Caki2 (cell line): Measurements from ENCODE around the gene JOSD2. TPM values are rescaled to one million over a fixed set of nuclear protein-coding genes. Genes with fewer than 3 reads are reported as not detected.
A peak's percentile ranks its signal among the peaks of the same experiment; 100 is the strongest.
"Not testable (repeated sequence)": the region's sequence is repeated elsewhere in the genome, so short reads cannot be mapped to it uniquely, and the experiment has no call there.

Experiments used
- DNase-seq: peaks from one replicate; pipeline ENCODE4 v3.0.0-alpha.2; 2015; ENCODE audit warnings: low read depth
- in situ Hi-C: cut with HindIII; loops from 2 replicates; pipeline ENCODE4 v1.10.0; 2016; ENCODE audit warnings: low sequenced_read_pairs, low pct_unique_long_range_greater_than_20kb, mixed read lengths
- total RNA-seq: library from RNA; depleted of rRNA; stranded (reverse); fragments of >200 nt; shearing (Covaris generic); gene quantifications from 2 replicates; pipeline ENCODE4 v1.2.3, GENCODE V29; 2014; ENCODE audit warnings: low replicate concordance

Gene JOSD2
- total RNA-seq, 1 experiment from 2014 or later = 34.4 TPM

DNA sequence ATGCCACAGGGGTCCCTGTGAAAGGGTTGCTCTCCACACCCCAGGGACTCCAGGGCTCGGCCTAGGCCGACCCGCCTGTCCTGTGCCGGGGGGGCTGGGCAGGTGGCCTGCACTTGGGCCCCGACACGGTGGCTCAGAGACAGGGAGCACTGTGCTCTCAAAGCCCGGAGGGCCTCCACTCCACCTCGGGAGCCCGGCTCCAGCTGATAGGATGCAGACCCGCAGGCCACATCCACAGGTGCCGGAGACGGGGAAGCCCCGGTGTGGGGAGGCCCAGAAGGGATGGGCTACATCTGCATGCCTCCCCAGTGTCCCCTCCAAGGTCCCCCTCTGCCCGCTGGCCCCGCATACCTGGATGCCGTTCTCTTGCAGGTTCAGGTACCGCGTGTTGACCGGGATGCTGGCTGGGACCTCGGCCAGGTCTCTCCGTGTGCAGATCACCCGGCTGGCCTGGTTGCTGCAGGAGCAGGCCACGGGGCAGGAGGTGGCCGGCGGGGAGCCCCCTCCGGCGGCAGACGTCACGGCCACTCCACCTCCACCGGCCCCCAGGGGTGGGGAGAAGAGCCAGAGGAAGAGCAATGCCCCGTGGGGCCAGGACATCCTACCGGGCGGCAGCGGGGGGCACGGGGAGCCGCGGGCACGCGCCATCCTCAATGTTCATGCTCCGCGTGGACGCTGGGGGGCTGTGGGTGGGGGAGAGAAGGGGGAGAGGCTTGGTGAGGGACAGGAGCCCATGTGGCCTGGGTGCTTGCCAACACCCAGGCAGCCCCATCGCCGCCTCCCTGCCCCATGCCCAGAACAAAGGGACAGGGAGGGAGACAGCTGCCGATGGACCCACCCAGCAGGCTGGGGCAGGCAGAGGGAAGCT is 37.4 kb upstream of the JOSD2 start:
- DNase-seq = no peak
- in situ Hi-C loops = no loop called here

- in situ Hi-C loops = no loop called here
Measured at GRCh38 chr19:50547385-50548190, 36.6 kb upstream of the JOSD2 start.

GRCh38 chr19:50546527-50547221 is 35.7 kb upstream of the JOSD2 start:
- in situ Hi-C loops = no loop called here

More at GRCh38 chr19:50547385-50548190, 36.6 kb upstream of the JOSD2 start:
- DNase-seq = no peak

GRCh38 chr19:50542943-50543342 is 32.0 kb upstream of the JOSD2 start:
- in situ Hi-C loops = no loop called here
- no peak for DNase-seq

More at GRCh38 chr19:50546527-50547221, 35.7 kb upstream of the JOSD2 start:
- DNase-seq = no peak

GRCh38 chr19:50537769-50538230 is 26.8 kb upstream of the JOSD2 start:
- in situ Hi-C loops = no loop called here
- peak; percentile 73 for DNase-seq

GRCh38 chr19:50537306-50537685 is 26.3 kb upstream of the JOSD2 start:
- no peak for DNase-seq
- in situ Hi-C loops = no loop called here

DNA sequence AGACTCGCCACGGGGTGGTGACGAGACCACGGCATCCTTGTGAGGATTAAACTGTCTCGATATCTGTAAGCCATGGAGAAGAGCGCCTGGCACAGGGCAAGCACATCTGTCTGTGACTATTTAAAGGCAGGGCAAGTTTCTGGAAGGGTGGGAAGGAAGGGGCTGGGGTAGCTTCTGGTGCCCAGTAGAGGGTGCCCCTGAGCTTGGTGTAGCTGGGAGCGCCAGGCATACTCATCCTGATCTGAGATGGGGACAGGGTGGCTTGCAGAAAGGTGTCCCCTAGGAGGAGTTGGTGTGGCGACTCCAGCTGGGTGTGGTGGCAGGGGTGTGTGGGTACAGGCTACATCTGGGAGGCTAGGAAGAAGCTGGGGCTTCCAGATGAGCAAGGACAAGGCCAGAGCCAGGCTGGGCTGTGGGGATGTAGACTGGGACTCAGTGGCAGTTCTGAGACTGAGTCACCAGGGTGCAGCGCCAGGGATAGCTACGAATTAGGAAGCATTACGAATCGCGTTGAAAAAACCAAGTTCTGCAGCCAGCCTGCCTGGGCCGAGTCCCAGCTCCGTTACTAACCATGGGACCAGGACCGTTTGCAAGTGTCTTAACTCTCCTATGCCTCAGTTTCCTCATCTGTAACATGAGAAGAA is 25.8 kb upstream of the JOSD2 start:
- no peak for DNase-seq
- in situ Hi-C loops = no loop called here

DNA sequence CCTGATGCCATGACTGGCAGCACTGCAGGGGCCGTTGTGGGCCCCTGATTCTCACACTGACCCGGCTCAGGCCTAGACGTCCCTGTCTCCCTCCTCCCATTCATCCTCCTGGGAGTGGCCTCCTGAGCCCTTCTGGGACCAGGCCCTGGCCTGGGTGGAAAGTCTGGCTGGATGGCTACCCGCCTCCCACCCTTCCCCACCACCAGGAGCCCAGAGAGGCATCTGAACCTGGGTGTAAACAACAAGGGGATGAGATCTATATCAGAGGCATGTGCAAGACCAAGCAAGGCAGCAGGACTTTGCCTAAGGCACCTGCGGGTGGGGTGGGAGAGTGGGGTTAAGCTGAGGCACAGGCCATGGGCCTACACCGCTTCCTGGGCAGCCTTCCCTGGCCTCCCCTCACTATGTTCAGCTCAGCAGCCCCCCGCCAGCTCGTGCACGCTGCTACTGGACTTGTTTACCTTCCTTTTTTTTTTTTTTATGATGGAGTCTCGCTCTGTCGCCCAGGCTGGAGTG is 24.7 kb upstream of the JOSD2 start:
- DNase-seq = no peak
- in situ Hi-C loops = no loop called here

- DNase-seq = no peak
- in situ Hi-C loops = no loop called here
Measured at GRCh38 chr19:50534478-50534877, 23.5 kb upstream of the JOSD2 start.

GRCh38 chr19:50532952-50533351 is 22.0 kb upstream of the JOSD2 start:
- in situ Hi-C loops = no loop called here
- DNase-seq = no peak

DNA sequence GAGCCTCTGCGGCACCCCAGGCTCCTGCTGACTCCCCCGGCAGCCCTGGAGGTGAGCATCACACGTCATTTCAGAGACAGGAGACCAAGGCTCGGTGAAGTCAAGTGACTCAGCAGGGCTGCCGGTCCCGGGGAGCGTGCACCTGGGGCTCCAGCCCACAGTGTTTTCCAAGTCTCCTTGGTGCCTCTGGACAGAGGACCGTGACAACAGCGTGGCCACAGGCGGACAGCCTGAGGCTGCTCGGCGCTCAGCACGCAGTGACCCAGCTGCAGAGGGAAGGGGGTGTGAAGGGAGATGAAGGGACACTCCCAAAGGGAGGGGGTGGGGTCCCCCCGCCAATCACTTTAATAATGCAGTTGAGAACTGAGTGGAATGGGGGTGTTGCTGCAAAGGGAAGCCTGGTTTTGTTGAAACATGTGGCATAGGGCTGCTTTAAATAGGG is 20.2 kb upstream of the JOSD2 start:
- no peak for DNase-seq
- in situ Hi-C loops = no loop called here

DNA sequence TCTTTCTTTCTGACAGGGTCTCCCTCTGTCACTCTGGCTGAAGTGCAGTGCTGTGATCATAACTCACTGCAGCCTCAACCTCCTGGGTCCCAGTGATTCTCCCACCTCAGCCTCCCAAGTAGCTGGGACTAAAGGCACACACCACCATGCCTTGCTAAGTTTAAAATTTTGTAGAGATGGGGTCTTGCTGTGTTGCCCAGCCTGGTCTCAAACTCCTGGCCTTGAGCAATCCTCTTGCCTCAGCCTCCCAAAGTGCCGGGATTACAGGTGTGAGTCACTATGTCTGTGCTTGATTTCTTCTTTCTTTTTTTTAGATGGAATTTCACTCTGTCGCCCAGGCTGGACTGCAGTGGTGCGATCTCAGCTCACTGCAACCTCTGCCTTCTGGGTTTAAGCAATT is 17.1 kb upstream of the JOSD2 start:
- in situ Hi-C loops, DNase-seq: not testable (repeated sequence)

DNA sequence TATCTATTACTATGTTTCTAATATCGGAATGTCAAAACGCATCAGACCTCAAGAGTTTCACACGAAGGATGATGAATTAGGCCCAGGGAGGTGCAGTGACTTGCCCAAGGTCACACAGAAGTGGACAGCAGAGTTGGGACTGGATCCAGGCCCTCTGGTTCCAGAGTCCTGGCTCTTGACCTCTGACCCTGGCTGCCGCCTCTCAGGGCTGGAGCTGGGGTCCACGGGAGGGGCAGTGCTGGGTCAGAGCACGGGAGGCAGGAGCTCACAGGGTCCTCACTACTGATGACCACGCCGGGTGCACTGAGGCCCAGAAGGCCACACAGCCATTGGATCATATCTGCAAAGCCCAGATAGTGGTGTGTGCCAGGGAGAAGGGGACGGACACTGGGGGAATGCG is 11.9 kb upstream of the JOSD2 start:
- in situ Hi-C loops = no loop called here
- DNase-seq = no peak

DNA sequence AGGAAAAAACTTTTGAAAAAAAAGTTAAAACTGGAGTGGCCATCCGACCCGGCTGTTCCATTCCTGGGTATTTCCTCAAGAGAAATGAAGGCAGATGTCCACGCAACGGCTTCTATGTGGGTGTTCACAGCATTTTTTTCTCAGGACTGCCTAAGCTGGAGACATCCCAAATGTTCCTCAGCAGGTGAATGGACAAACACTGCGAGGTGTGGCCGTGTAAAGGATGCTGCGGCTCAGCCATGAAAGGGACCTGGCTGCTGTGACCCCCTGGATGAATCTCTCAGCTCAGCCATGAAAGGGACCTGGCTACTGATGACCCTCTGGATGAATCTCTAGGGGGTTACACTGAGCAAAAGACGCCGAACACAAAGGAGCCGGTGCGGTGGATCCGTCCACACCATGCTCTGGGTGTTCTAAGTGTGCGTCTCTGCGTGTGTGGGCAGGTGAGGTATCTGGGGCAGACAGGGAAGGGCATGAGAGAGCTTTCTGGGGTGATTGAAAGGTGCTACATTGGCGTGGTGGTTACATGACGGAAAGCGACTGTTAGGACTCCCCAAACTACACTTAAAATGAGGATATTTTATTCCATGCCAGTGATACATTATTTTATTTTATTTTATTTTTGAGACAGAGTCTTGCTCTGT is 10.0 kb upstream of the JOSD2 start:
- in situ Hi-C loops = no loop called here
- DNase-seq = no peak

DNA sequence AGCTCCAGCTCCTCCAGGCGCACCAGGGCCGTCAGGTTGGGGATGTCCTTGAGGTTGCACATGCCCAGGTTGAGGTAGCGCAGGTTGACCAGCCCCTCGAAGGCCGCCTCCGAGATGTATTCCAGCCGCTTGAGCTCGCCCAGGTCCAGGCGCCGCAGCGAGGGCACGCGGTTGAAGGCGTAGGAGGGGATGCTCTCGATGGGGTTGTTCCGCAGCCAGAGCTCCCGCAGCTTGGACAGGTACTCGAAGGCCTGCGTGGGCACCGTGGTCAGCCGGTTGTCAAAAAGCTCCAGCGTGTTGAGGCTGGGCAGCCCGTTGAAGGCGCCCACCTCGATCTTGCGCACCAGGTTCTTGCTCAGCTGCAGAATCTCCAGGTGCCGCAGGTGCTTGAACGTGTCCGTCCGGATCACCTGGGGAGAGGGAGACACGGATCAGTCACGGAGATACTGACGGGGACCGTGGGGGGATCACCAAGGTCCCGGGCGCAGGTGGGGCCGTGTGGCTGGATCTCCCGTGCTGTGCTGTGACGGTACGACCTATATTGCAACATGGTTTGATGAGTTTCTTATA is 8.1 kb upstream of the JOSD2 start:
- DNase-seq = no peak
- in situ Hi-C loops = no loop called here

- DNase-seq = no peak
- in situ Hi-C loops = no loop called here
Measured at GRCh38 chr19:50518091-50519005, 7.4 kb upstream of the JOSD2 start.
